Neural progenitor cell (in vitro differentiated cells): ENCODE measurements around the gene TCEA3. TPM values are rescaled to one million over a fixed set of nuclear protein-coding genes. Genes with fewer than 3 reads are reported as not detected.

Source experiments
- DNase-seq: peaks from one replicate; pipeline ENCODE4 v3.0.0-alpha.2; 2016; ENCODE audit warnings: low spot score
- H2AFZ ChIP-seq: fragments of 200-600 bp; sonication (generic); replicated peaks from 2 replicates; pipeline ENCODE4 v1.6.1; 2016; ENCODE audit warnings: antibody characterized with exemption
- H3F3A ChIP-seq: fragments of 200-600 bp; sonication (generic); 2 replicates; pipeline ENCODE4 v1.6.1; 2016; ENCODE audit warnings: antibody characterized with exemption, low read depth
- H3K27ac ChIP-seq: fragments of 200-600 bp; sonication (generic); 2 replicates; pipeline ENCODE4 v1.5.1; 2016; ENCODE audit warnings: mild to moderate bottlenecking
- H3K27me3 ChIP-seq: fragments of 200-600 bp; sonication (generic); 2 replicates; pipeline ENCODE4 v1.6.1; 2016; ENCODE audit warnings: mild to moderate bottlenecking, moderate library complexity
- H3K36me3 ChIP-seq: fragments of 200-600 bp; sonication (generic); 2 replicates; pipeline ENCODE4 v1.5.1; 2016
- H3K4me1 ChIP-seq: fragments of 200-600 bp; sonication (generic); 2 replicates; pipeline ENCODE4 v1.6.1; 2016; ENCODE audit warnings: mixed run types
- H3K4me2 ChIP-seq: fragments of 200-600 bp; sonication (generic); 2 replicates; pipeline ENCODE4 v1.6.1; 2016
- H3K4me3 ChIP-seq: fragments of 200-600 bp; sonication (generic); 2 replicates; pipeline ENCODE4 v1.5.1; 2016
- H3K79me2 ChIP-seq: fragments of 200-600 bp; sonication (generic); 2 replicates; pipeline ENCODE4 v1.6.1; 2016; ENCODE audit warnings: low read depth
- H3K9ac ChIP-seq: fragments of 200-600 bp; sonication (generic); 2 replicates; pipeline ENCODE4 v1.6.1; 2016
- H3K9me3 ChIP-seq: fragments of 200-600 bp; sonication (generic); 2 replicates; pipeline ENCODE4 v1.5.1; 2016; ENCODE audit warnings: low read depth
- H4K20me1 ChIP-seq: fragments of 200-600 bp; sonication (generic); 2 replicates; pipeline ENCODE4 v1.6.1; 2016; ENCODE audit warnings: low read depth
- H3K27ac Mint-ChIP-seq: 3 replicates; pipeline ENCODE4 v1.8.0; 2021; ENCODE audit warnings: mixed read lengths
- H3K27me3 Mint-ChIP-seq: 2 replicates; pipeline ENCODE4 v1.8.0; 2022; ENCODE audit warnings: low read depth, mild to moderate bottlenecking, inconsistent platforms, moderate library complexity, mixed read lengths; ENCODE audit not compliant: insufficient read depth
- H3K36me3 Mint-ChIP-seq: 3 replicates; pipeline ENCODE4 v1.8.0; 2021; ENCODE audit warnings: mixed read lengths
- H3K4me1 Mint-ChIP-seq: 3 replicates; pipeline ENCODE4 v1.8.0; 2021; ENCODE audit warnings: mixed read lengths
- H3K4me3 Mint-ChIP-seq: 3 replicates; pipeline ENCODE4 v1.8.0; 2021; ENCODE audit warnings: mild to moderate bottlenecking, moderate library complexity, mixed read lengths
- H3K9me3 Mint-ChIP-seq: 3 replicates; pipeline ENCODE4 v1.8.0; 2020; ENCODE audit warnings: mixed read lengths
- EZH2 ChIP-seq: fragments of 200-600 bp; sonication (generic); IDR thresholded peaks from 2 replicates; pipeline ENCODE4 v1.6.1; 2017; ENCODE audit warnings: antibody characterized with exemption, mild to moderate bottlenecking, moderate library complexity
- EZH2phosphoT487 ChIP-seq: fragments of 200-600 bp; sonication (generic); IDR thresholded peaks from 2 replicates; pipeline ENCODE4 v1.6.1; 2017; ENCODE audit warnings: antibody characterized with exemption
- total RNA-seq: library from RNA; depleted of rRNA; stranded (reverse); fragments of >200 nt; gene quantifications from 2 replicates; pipeline ENCODE4 v1.2.3, GENCODE V29; 2015; ENCODE audit warnings: low replicate concordance
- TF ChIP-seq, protein P1 (sequence below): fragments of 200-600 bp; sonication (generic); IDR thresholded peaks from 2 replicates; pipeline ENCODE4 v1.5.1; 2017; ENCODE audit warnings: antibody characterized with exemption, mild to moderate bottlenecking

The TCEA3 gene
- total RNA-seq, 1 donor from 2014 or later = 0.54 TPM

DNA sequence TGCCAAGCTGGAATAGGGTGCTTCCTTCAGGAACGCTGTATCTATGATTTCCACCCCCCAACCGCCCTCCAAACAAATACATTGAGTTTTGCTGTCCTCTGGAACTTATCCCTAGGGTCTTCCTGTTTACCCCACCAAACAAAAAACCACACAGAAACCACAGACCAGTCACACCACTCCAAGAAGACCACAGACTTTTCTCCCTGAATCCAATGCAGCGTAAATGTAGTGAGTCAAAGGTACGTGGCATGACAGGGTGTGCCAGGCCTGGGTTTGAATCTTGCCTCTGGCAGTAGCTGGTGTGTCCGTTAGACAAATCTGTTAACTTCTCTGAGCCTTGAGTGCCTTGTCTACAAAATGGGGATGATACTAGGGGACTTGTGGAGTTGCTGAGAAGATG lies 31.7 kb upstream of the TCEA3 start:
- peaks cover 28% of the 10 kb centered on the region for H3K36me3 Mint-ChIP-seq
- H3K4me2 ChIP-seq = no peak overlapping the region
- no peaks in the 10 kb centered on the region for H3K4me1 ChIP-seq
- no peaks in the 10 kb centered on the region for H3K9me3 ChIP-seq
- H2AFZ ChIP-seq = no peak overlapping the region
- no peak overlapping the region for H3K9ac ChIP-seq
- peaks cover 3% of the 10 kb centered on the region for H3K27me3 Mint-ChIP-seq
- no peaks in the 10 kb centered on the region for H3K9me3 Mint-ChIP-seq
- H3K36me3 ChIP-seq = no peaks in the 10 kb centered on the region
- H3K27ac Mint-ChIP-seq = no peak overlapping the region
- H3F3A ChIP-seq = no peaks in the 10 kb centered on the region
- TF ChIP-seq, protein P1, sequence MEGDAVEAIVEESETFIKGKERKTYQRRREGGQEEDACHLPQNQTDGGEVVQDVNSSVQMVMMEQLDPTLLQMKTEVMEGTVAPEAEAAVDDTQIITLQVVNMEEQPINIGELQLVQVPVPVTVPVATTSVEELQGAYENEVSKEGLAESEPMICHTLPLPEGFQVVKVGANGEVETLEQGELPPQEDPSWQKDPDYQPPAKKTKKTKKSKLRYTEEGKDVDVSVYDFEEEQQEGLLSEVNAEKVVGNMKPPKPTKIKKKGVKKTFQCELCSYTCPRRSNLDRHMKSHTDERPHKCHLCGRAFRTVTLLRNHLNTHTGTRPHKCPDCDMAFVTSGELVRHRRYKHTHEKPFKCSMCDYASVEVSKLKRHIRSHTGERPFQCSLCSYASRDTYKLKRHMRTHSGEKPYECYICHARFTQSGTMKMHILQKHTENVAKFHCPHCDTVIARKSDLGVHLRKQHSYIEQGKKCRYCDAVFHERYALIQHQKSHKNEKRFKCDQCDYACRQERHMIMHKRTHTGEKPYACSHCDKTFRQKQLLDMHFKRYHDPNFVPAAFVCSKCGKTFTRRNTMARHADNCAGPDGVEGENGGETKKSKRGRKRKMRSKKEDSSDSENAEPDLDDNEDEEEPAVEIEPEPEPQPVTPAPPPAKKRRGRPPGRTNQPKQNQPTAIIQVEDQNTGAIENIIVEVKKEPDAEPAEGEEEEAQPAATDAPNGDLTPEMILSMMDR = no peak
- no peak for TF ChIP-seq EZH2
- TF ChIP-seq EZH2phosphoT487 = no peak
- H3K27ac ChIP-seq = no peak overlapping the region
- no peak overlapping the region for H3K4me3 Mint-ChIP-seq
- H4K20me1 ChIP-seq = no peaks in the 10 kb centered on the region
- H3K4me1 Mint-ChIP-seq = no peaks in the 10 kb centered on the region
- H3K79me2 ChIP-seq = no peaks in the 10 kb centered on the region
- no peak overlapping the region for H3K4me3 ChIP-seq
- no peaks in the 10 kb centered on the region for H3K27me3 ChIP-seq
- no peak for DNase-seq

DNA sequence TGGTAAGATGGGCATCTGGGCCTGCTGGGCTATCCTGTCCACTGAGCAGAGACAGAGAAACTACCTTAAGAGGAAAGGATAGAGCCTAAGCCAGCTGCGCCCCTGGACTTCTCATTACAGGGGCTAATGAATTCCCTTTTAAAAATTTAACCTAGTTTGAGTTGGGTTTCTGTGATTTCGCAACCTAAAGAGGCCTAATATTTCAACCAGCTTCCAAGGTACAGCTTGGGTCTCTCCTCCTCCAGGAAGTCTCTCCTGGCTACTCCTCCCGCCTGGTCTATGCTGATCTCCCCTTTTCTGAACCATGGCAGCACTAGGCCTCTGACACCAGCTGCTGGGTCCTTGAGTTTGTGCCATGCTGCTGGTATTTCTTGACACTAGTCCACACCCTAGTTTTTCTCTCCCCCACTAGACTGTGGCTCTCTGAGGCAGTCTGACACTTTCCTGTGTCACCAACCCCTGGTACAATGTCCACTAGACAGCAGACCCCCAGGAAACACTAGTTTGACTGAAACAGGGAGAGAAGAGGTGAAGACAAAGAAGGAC lies 29.0 kb upstream of the TCEA3 start:
- Mint-ChIP-seq H3K4me1 (no peaks in the 10 kb centered on the region), H3K36me3 (peaks cover 25% of the 10 kb centered on the region), H3K4me3 (no peak overlapping the region), H3K27me3 (peaks cover 3% of the 10 kb centered on the region), H3K9me3 (no peaks in the 10 kb centered on the region), H3K27ac (no peak overlapping the region)
- H3K27me3 ChIP-seq = no peaks in the 10 kb centered on the region
- no peak overlapping the region for H3K4me3 ChIP-seq
- no peaks in the 10 kb centered on the region for H3K36me3 ChIP-seq
- no peak overlapping the region for H3K9ac ChIP-seq
- H3K4me1 ChIP-seq = no peaks in the 10 kb centered on the region
- no peaks in the 10 kb centered on the region for H3K79me2 ChIP-seq
- no peak overlapping the region for H3K27ac ChIP-seq
- H3K4me2 ChIP-seq = no peak overlapping the region
- H4K20me1 ChIP-seq = no peaks in the 10 kb centered on the region
- no peaks in the 10 kb centered on the region for H3F3A ChIP-seq
- no peak for DNase-seq
- TF ChIP-seq EZH2phosphoT487 (no peak), EZH2 (no peak)
- TF ChIP-seq, protein P1 = no peak
- H2AFZ ChIP-seq = no peak overlapping the region
- no peaks in the 10 kb centered on the region for H3K9me3 ChIP-seq

DNA sequence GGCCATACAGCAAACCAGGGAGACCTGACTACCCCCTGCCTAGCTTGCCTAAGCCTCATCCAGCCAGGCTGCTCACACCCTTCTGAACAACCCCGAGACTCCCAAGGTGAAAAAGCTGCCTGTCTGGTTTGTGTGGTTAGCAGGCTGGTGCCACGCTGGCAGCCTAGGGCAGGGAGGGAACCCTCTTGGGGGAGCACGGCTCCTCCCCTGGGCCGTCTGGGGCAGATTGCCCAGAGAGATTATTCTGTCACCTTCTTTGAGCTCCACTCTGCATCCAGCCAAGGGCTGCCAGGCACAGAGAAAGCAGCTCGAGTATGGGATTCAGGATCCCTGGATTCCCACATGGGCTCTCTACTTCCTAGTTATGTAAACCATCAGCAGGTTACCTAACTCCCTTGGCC lies 27.5 kb upstream of the TCEA3 start:
- H3K27ac ChIP-seq = no peak overlapping the region
- no peaks in the 10 kb centered on the region for H3K9me3 ChIP-seq
- no peak overlapping the region for H3K9ac ChIP-seq
- Mint-ChIP-seq H3K4me3 (no peak overlapping the region), H3K27ac (no peak overlapping the region), H3K4me1 (no peaks in the 10 kb centered on the region), H3K27me3 (peaks cover 3% of the 10 kb centered on the region), H3K36me3 (peaks cover 23% of the 10 kb centered on the region), H3K9me3 (no peaks in the 10 kb centered on the region)
- H3K36me3 ChIP-seq = no peaks in the 10 kb centered on the region
- H3F3A ChIP-seq = no peaks in the 10 kb centered on the region
- no peak for DNase-seq
- no peaks in the 10 kb centered on the region for H3K4me1 ChIP-seq
- no peak overlapping the region for H2AFZ ChIP-seq
- no peaks in the 10 kb centered on the region for H3K79me2 ChIP-seq
- no peak overlapping the region for H3K4me3 ChIP-seq
- TF ChIP-seq, protein P1 = no peak
- no peaks in the 10 kb centered on the region for H4K20me1 ChIP-seq
- H3K4me2 ChIP-seq = no peak overlapping the region
- H3K27me3 ChIP-seq = no peaks in the 10 kb centered on the region
